GM19023 (cell line): ENCODE data around the gene FGF1.

Experiments used
- ATAC-seq: cut with Tn5 transposase; IDR thresholded peaks from one replicate; pipeline ENCODE4 v1.9.1; 2021; ENCODE audit warnings: mild to moderate bottlenecking, moderate library complexity; ENCODE audit not compliant: unreplicated experiment

Gene FGF1

DNA sequence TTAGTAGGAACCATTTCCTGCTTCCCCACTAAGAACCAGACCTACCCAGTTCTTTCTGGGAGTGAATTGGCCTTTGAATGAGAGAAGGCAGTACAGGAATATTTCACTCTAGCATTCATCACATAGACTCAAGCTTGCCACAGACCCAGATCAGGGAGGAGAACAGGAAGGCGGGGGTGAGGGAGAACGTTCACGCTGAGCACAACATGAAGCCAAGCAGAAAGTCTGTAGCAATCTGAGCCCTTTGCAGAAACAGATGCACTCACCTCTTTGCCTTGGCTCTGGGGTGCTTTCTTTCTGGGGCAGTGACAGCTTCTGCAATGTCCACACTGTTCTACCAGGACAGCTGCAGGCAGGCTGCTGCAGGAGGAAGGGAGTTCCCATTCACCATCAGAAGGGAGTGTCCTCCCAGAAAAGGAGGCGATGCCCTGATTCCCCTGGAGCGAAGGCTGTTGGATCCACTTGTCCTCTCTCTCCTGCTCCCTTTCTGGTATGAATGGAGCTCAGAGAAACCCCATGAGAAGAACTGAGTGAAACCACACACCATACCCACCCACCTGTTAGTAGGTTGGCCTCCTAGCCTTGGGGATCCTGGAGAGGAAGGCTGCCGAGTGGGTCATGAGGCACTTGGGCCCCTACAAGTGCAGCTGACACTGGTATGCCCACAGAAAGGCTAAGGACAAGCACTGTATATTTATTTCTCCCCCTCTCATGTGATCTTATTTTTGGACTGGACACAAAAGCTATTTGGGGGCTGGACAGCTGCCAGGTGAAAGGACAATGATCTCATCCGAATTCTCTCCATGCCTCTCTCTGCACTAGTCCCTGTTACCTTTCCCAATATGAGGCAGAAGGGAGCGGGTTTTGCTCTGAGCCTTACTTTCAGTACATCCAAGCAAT, 11.7 kb upstream of the FGF1 start:
- no peak for ATAC-seq

DNA sequence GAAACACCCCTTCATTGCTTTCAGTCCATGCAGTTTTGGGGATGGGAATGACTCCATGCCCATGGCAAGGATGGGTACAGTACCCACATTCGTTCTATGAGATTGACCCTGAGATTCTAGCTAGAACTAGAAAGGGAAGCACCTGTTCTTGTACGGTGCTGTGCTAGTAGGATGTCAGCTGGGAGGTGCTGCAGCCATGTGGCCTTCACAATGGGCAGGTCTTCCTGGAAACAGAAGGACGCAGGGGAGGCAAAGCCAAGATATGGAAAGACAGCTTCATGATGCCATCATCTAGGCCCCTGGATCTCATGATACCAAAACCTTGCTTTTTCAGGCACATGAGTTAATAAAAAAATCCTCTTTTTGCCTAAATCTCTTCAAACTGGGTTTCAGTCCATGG, 10.5 kb upstream of the FGF1 start:
- ATAC-seq: no peak

DNA sequence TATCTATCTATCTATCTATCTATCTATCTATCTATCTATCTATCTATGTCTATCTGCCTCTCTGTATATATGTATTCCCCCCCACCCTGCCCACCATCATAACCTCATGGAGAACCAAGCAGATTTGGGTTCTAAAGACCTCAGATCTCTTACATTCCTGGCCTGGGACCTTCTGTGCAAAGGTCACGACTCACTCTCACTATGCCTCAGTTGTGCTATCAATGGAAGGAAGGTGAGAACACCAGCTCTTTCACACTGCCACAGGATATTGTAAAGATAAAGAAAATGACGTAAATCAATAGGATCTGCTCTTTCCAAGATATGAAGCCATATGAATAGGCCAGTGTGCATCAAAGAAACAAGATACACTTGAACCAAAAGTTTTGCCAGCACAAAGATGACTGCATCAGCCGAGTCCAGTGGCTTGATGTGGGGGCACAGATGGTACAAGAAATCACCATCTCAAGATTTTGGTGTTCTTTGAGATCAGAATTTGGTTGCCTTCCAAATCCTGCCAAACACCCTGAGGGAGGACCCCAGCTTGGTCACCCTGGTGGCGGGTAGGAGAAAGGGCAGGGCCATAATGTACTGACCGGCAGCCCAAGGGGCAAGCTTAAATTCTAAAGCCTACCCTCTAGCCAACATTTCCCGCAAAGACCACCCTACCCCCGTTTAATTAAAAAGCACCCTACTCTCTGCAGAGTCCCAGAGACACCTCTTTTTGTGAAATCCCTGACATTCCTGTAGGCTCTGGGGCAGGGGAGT, 8.4 kb upstream of the FGF1 start:
- no peak for ATAC-seq

DNA sequence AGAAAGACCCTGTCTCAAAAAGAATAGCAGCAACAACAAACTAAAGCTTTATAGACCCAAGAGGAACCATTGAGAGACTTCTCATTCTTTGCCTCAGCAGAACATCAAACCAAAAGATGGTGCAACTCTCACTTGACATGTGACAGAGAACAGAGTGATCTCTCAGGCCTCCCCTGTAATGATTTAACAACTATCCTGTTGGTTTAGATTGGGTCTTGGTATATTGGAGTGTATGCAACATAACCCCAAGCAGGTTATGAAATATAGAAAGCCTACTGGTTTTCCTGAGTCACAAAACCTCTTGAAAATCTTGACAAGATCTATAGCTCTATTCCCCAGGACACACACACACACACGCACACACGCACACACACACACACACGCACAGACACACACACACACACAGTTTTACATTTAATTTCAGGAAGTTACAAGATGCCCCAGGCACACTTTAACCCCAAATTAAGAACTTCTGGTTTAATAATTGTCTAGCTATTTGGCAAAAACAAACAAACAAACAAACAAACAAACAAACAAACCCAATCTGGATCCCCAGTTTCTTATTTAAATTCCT, 6.5 kb upstream of the FGF1 start:
- ATAC-seq: no peak

DNA sequence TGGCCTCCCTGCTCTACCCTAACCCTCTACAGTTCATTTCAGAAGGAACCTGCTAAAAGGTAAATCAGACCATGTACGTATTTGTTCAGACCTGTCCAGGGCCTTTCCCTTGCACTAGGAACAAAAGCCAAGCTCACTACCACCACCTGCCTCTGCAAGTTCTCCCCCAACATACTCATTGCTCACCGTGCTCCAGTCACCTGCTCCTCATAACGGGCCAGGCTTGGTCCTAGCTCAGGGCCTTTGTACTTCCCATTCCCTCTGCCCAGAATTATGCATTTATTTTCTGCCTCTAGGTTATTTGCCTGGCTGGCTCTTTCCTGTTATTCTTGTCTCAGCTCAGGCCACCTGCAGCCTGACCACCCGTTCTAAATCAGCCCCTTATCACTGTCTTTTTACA, 4.8 kb upstream of the FGF1 start:
- no peak for ATAC-seq

DNA sequence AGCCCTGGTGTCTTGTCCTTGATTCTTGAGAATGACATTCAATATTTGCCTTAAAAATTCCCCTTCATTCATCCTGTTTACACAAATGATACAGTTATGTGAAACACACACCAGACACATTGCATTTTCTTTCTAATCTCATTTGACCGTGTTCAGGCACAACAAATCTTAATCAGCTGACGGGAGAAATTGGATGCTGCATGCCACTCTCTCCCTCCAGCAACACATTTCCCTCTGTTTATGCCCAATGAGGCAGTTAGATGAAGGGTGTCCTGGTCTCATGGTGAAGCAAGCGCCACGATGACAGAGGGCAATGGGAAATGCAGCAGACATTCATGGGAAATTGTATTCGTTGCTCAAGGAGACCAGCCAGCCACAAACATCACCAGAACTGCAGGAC, 3.2 kb upstream of the FGF1 start:
- no peak for ATAC-seq

DNA sequence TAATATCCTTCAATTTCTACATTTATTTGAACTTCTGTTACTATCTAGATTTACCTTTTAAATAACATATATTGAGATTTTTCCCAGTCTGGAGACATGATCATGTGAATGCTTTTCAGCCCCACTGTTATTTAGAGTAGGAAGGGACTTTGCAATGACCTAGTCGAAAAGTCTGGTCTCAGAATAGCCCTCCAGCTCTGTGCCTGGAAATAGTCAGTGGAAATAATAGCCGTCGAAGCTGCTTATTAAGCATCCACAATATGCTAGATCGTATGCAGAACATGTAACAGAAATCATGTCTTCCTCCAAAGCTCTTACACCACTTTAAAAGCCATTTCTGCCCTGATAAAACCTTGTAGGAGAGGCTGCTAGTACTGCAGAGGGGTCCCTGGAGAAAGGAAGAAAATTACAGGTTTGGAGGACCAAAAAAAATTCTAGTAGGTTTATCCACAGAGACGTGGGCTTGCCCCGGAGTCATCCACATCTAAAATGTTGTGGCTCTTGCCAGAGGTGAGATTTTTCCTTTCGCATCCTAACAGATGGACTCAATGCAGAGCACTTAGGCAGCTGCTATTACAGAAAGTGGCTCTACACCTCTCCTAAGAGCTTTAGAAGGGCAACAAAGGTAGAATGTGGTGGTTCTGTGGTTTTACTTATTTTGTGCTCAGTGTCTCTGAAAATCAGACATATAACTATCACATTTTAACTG, 2.5 kb upstream of the FGF1 start:
- ATAC-seq: no peak

DNA sequence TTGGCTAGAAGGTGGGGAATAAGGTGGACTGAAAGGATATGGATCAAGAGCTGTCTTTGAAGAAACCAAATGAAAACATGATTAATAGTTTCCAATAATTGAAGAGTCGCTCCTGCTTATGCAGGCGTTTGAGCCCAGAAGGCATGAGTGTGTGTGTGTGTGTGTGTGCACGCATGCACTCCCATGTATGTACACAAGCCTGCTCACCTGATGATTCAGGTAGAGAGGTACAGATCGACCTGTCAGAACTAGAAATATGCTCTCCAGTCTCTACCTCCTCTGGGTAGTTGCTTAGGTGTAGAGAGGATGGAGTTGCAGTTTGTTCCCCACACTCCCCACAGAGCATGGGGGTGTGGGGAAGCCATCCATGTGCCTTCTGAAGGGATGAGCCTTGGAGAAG, 1.1 kb upstream of the FGF1 start:
- ATAC-seq: no peak

DNA sequence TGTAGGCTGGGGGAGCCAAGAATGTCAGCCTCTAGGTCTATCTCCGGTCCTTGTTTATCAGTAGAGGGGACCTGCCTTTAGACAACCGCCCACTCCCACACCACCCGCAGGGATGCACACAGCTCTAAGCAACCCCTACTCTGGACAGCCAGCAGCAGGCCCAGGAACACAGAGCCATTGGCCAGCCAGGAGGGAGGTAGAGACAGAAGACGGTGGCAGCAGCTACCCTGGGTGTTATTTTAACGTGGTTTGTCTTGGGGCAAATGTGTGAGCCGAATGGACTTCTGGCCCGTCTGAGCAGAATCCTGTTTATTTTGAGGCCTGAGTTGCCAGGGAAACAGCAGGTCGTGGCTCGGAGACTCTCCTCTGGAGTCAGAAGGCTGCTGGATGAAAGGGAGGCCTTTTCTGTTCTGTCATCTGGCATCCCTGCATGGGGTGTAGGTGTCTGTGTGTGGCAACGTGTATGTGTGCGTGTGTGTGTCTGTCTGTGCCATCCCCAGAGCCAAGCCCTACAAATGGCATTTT, 382 bp upstream of the FGF1 start:
- ATAC-seq: no peak

DNA sequence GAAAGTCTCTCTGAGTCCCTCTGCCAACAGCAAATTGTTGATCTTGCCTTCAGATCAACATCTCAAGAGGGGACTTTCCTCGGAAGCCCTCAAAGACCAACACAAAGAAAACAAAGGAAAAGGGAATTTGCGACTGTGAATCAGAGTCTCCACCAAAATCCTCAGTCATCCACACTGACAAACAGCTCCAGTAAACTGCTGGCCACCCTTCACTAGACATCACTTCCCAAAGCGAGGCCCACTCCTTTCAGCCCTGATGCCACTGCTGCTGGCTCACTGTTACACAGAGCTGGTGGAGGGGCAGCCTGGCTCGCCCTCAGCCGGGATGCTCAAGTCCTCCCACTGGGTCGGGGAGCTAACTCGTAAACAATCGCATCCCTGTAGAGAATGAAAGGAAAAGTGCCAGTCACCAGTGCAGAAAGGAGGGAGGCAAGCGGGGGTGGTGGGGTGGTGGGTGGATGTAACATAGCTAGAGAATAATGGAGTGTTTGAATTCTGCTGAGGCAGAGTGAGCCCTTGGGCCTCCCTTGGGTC, 1.3 kb downstream of the FGF1 start:
- ATAC-seq: no peak

DNA sequence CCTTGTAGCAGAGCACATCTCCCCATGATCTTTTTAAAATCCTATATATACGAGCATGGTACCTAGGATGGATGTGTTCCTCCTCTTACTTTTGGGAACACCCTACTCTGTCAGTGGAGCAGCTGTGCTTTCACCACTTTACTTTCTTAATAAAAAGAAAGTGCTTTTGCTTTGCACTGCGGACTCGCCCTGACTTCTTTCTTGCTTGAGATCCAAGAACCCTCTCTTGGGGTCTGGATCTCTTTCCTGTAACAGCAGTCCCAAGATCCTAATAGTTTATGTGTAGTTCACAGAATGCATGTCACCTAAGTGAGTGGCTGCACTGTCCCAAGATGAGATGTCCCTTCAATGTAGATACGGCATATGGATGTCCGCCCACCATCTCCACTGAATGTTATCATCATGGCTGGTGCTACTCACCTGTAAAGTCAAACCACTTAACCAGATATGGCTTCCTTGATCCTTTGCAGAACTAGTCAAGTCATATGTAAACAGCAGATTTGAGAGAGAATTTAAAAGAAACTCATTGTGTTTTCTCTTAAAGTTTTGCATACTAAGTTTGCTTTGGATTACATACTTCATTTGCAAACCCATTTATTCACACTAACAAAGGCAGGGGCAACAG, 1.9 kb downstream of the FGF1 start:
- ATAC-seq: no peak

DNA sequence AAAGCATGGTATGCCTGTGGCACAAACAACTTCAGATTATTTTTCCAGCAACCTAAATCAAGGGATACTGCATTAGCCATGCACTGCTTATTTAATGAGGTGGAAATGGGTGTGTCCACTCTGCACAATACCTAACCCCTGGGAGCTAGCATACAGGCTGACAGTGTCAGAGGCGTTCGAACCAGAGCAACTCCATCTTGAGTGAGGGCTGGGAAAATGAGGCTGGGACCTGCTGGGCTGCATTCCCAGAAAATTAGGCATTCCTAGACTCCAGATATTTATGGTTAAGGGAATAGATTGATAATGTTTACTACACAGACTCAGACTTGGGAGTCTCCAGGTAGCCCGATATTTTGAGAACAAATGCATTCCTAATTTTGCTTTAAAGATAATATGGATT, 2.8 kb downstream of the FGF1 start:
- no peak for ATAC-seq

DNA sequence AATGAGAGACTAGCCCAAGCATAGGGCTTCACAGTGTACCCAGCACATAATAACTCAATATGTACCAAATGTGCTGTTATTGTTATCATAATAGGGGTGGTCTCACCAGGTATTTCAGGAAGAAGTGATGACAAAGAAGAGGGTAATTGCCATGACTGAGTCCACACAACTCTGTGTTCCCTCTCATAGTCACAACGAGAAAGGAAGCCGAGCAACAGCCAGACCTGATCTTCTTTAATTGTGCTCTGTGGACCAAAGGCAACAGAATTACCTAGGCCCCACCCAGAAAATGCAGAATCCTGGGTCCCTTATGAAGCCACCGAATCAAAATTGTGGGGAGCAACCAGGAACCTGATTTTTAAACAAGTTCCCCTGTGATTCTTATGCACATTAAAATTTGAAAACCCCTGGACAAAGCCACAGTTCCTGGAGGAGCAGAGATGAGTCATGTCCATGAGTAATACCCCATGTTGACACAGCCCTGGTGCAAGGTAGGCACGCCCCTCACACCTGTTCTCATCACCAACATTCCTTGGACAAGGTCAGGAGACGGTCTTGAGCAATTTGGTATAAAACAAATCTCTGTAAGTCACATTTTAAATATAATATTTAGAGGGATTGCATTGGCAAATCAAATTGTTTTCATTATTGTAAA, 5.2 kb downstream of the FGF1 start:
- no peak for ATAC-seq

DNA sequence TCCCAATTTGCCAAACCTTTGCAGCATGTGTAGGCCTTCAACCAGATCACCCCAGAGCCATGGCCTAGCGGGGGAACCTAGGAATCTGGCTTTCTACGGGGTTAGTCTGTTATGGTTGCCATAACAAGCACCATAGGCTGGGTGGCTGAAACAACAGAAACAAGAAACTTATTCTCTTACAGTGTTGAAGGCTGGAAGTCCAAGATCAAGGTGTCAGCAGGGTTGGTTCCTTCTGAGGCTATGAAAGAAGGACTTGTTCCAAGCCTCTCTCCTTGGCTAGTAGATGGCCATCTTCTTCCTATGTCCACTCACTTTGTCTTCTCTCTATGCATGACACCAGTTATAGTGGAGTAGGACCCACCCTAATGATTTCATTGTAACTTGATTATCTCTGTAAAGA, 6.1 kb downstream of the FGF1 start:
- no peak for ATAC-seq

DNA sequence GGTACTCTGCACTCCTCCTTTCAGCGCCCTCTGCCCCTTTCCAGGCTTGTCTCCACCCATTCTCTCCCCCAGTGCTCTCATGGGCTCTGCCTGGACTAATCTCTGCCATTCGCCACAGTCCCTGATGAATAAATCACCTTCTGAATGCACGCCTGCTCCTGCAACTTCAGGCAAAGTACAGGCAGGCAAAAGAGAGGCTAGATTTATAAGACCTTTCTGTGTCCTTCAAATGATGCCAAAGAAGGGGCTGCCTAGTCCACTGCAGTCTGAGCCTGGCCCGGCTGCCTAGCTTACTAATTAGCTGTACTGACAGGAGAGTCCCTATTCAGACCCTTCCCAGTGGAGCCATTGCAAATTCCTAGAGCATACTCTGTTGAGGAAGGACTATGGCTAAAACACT, 7.4 kb downstream of the FGF1 start:
- no peak for ATAC-seq

DNA sequence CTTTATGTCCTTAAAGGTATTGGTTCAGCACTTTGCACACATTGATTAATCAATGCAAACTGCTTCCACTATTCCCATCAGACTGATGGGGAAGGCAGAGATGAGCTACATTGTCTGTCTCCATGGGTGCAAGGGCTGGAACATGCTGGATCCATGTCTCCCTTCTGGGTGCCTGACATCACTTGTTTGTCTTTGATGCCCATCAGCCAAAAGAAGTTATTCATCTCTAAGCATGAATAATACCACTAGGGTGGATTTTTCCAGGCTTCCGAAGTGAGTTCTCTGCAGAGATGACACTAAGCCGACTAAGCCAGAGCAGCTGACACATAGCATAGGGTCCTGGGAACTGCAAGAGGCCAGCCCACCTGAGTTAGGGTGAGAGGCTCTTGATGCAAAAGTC, 8.7 kb downstream of the FGF1 start:
- ATAC-seq: no peak

DNA sequence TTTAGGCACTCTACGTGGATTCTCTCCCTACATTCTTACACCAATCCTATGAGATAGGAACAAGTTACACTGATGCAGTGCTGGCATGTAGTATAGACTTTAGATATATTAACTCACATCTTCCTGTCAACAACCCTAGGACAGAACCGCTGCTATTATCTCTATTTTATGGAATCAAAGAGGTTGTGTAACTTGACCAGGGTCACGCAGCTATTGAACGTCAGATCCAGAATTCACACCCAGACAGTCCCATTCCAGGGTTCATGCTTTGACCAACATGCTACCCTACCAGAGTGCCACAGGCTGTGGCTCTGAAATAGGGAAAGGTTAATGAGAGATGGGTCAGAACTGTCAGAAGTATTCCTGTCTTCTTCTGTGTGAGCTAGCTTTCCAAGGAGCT, 9.6 kb downstream of the FGF1 start:
- ATAC-seq: no peak

DNA sequence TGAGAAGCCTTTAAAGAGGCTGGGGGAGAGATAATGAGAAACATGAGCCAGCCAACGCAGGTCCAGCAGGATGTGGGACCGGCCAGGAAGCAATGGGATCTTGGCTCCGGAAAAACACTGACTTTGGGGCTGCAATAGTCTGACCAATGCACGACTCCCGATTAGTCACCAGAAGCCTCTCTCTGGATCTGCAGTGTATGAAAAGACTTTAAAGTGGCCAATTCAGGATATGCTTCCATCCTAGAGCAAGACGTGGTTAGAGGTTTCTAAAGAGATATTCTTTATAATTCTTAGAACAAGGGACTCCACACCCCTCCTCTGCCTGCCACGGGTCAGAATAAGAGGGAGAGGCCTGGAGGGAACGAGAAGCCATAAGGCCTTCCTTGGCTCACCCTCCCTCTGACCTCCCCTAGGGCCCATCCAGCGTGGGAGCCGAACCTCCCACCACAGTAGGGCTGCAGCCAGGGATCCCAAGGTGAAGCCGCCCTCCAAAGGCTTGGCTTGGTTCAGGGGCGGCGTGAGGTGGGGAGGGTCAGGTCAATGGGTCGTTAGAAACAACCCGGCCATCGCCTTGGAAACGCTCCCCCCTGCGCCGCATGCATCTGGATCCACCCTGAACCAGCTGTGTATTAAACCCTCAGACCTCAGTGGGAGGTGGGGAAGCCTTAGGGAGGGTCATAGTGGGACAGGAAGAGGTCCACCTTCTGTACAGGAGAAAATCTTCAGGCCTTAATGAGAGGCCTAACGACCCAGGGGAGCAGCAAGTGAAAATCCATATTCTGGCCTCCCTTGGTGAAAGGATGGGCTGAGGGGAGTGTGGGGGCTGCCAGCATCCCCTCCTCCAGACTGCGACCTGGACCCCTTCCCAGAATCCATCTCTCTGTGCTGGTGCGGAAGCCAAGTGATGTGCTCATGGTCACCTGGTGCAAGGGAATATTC, 11.1 kb downstream of the FGF1 start:
- no peak for ATAC-seq

DNA sequence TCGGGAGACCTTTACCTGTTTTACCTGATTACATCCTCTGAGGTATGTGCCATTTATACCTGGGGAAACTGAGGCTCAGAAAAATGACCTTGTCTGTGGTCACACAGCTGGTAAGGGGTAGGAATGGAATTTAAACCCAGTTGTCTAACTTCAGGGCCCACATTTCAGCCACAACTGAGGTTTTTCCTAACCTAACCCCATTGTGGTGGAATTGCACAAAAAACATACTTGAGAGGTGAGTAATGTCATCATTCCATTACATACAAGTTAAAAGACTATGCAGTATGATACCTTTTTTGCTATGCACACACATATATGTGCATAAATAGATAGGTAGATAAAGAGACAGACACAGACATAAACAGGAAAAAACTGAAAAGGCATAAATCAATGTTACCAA, 14.1 kb downstream of the FGF1 start:
- no peak for ATAC-seq
